Measurements from ENCODE around the gene KIF13A. TPM values are rescaled to one million over a fixed set of nuclear protein-coding genes. Genes with fewer than 3 reads are reported as not detected.

Gene KIF13A
- total and polyA plus RNA-seq, 12 donors, result 17.4 to 91.6 (median 52.3) TPM

- intact Hi-C loops (cut with DNase I), result no loop called here
- WGBS, 4 donors, result 68 to 85% (median 81%) methylated on average over 1 of the region's 1 CpG
- no peak for DNase-seq
- no peaks in the 10 kb centered on the region for H3K4me1 ChIP-seq (replicated peaks in 1 of 2)
- H3K27me3 ChIP-seq, result no peaks in the 10 kb centered on the region
- TF ChIP-seq POLR2A (IDR thresholded peaks at IDR 0.05) (no peak), CTCF (IDR thresholded peaks at IDR 0.05) (no peak)
- no peak overlapping the region for H3K27ac ChIP-seq
- H3K4me3 ChIP-seq, result no peak overlapping the region
- no peaks in the 10 kb centered on the region for H3K9me3 ChIP-seq (replicated peaks in 1 of 3)
- H3K36me3 ChIP-seq (replicated peaks in 1 of 2), result peaks cover 0 to 55% of the 10 kb centered on the region in 2 donors
These were observed 218.6 kb downstream of the KIF13A start for GRCh38 chr6:17768881-17769280.

- Histone ChIP-seq H3K4me3 (no peak overlapping the region), H3K27ac (no peak overlapping the region), H3K27me3 (no peaks in the 10 kb centered on the region), H3K9me3 (replicated peaks in 1 of 3) (no peaks in the 10 kb centered on the region), H3K4me1 (replicated peaks in 1 of 2) (no peaks in the 10 kb centered on the region), H3K36me3 (replicated peaks in 1 of 2) (peaks cover 0 to 55% of the 10 kb centered on the region in 2 donors)
- DNase-seq, result peak in 1 of 7 donors; percentile 6
- intact Hi-C loops (cut with DNase I), result no loop called here
- WGBS, 4 donors, result 83 to 93% (median 85%) methylated on average over 3 of the region's 3 CpGs
- no peak for TF ChIP-seq POLR2A (IDR thresholded peaks at IDR 0.05)
- no peak for TF ChIP-seq CTCF (IDR thresholded peaks at IDR 0.05)
These were observed 219.0 kb downstream of the KIF13A start for GRCh38 chr6:17768388-17768787.

GRCh38 chr6:17762651-17763050 is 224.8 kb downstream of the KIF13A start:
- intact Hi-C loops (cut with DNase I), result no loop called here
- H3K4me3 ChIP-seq, result no peak overlapping the region
- H3K27me3 ChIP-seq, result no peaks in the 10 kb centered on the region
- peaks cover 0 to 28% of the 10 kb centered on the region in 2 donors for H3K36me3 ChIP-seq (replicated peaks in 1 of 2)
- TF ChIP-seq CTCF (IDR thresholded peaks at IDR 0.05), result no peak
- no peak for TF ChIP-seq POLR2A (IDR thresholded peaks at IDR 0.05)
- no peaks in the 10 kb centered on the region for H3K9me3 ChIP-seq (replicated peaks in 1 of 3)
- no peak overlapping the region for H3K27ac ChIP-seq
- no peaks in the 10 kb centered on the region for H3K4me1 ChIP-seq (replicated peaks in 1 of 2)
- WGBS, 4 donors, result 89 to 96% (median 92%) methylated on average over 2 of the region's 2 CpGs
- DNase-seq, result no peak

GRCh38 chr6:17758119-17758518 is 229.3 kb downstream of the KIF13A start:
- intact Hi-C loops (cut with DNase I), result no loop called here
- Histone ChIP-seq H3K27ac (no peak overlapping the region), H3K9me3 (replicated peaks in 1 of 3) (no peaks in the 10 kb centered on the region), H3K36me3 (replicated peaks in 1 of 2) (peaks cover 0 to 10% of the 10 kb centered on the region in 2 donors), H3K4me1 (replicated peaks in 1 of 2) (no peaks in the 10 kb centered on the region), H3K4me3 (no peak overlapping the region), H3K27me3 (no peaks in the 10 kb centered on the region)
- DNase-seq, result no peak
- TF ChIP-seq POLR2A (IDR thresholded peaks at IDR 0.05) (no peak), CTCF (IDR thresholded peaks at IDR 0.05) (no peak)
- 63 to 80% (median 75%) methylated on average over 6 of the region's 6 CpGs for WGBS, 4 donors
